Esophagus muscularis mucosa (tissue), 4 donors: ENCODE data around the gene GPRIN1. TPM values are rescaled to one million over a fixed set of nuclear protein-coding genes. Genes with fewer than 3 reads are reported as not detected.

ENCODE experiments used
- DNase-seq: peaks from one replicate; pipeline ENCODE4 v3.0.0-alpha.2; 2017; ENCODE audit errors: extremely low spot score
- H3K27ac ChIP-seq, 4 donors: fragments of 200-600 bp; sonication (generic); replicated peaks in 1 of 4; 1 replicate in 3 of 4; 2 replicates in 1 of 4; pipeline ENCODE4 v1.5.1; 2016 to 2019; ENCODE audit warnings: mild to moderate bottlenecking in 1 of 4
- H3K27me3 ChIP-seq, 4 donors: fragments of 200-600 bp; sonication (generic); one replicate each; pipeline versions ENCODE4 v1.5.1 to v1.6.0; 2016 to 2019
- H3K36me3 ChIP-seq, 4 donors: fragments of 200-600 bp; sonication (generic); one replicate each; pipeline ENCODE4 v1.5.1; 2016 to 2019
- H3K4me1 ChIP-seq, 4 donors: fragments of 200-600 bp; sonication (generic); one replicate each; pipeline ENCODE4 v1.5.1; 2016 to 2019
- H3K4me3 ChIP-seq, 4 donors: fragments of 200-600 bp; sonication (generic); 1 replicate in 2 of 4; 2 replicates in 2 of 4; pipeline ENCODE4 v1.5.1; 2016 to 2019; ENCODE audit warnings: mild to moderate bottlenecking in 4 of 4, moderate library complexity in 1 of 4
- H3K9me3 ChIP-seq, 4 donors: fragments of 200-600 bp; sonication (generic); 1 replicate in 3 of 4; 2 replicates in 1 of 4; pipeline ENCODE4 v1.5.1; 2016 to 2019
- CTCF ChIP-seq, 3 experiments: fragments of 200-600 bp in 2 of 3; fragments of 450-650 bp in 1 of 3; sonication (generic) in 2 of 3; IDR thresholded peaks; one replicate each; pipeline ENCODE4 v1.5.1; 2017 to 2019; ENCODE audit warnings: antibody characterized with exemption in 3 of 3, mild to moderate bottlenecking in 2 of 3, moderate library complexity in 1 of 3
- EP300 ChIP-seq: sonication (generic); formaldehyde crosslinking; IDR thresholded peaks from one replicate; pipeline ENCODE4 v1.6.1; 2017; ENCODE audit warnings: antibody characterized with exemption
- POLR2A ChIP-seq: fragments of 450-650 bp; IDR thresholded peaks from one replicate; pipeline ENCODE4 v1.6.1; 2017; ENCODE audit warnings: antibody characterized with exemption, moderate library complexity, mild to moderate bottlenecking, low read depth
- POLR2AphosphoS5 ChIP-seq, 2 donors: sonication (generic); formaldehyde crosslinking; IDR thresholded peaks; one replicate each; pipeline ENCODE4 v1.6.1; 2017; ENCODE audit warnings: antibody characterized with exemption in 2 of 2
- WGBS: methylation state at CpG from one replicate; pipeline ENCODE4 v1.1.5; 2018; 5-methylcytosine and 5-hydroxymethylcytosine counted together
- intact Hi-C: fragments of 100-400 bp; cut with DNase I; formaldehyde crosslinking; loops from one replicate; pipeline ENCODE4 v1.15.1; 2023
- total RNA-seq, 4 donors: library from RNA; depleted of rRNA; stranded (reverse); fragments of >200 nt; gene quantifications; one replicate each; pipeline versions ENCODE4 v1.1.0 to v1.2.1, GENCODE V29; 2016

GPRIN1 gene
- total RNA-seq, 4 donors from 2014 or later = 0.42 to 1.0 (median 0.95) TPM

GRCh38 chr5:176632745-176633144 lies 22.8 kb upstream of the GPRIN1 start:
- Histone ChIP-seq H3K27ac (no peak overlapping the region), H3K36me3 (no peaks in the 10 kb centered on the region), H3K27me3 (peaks cover 0 to 60% (median 28%) of the 10 kb centered on the region in 4 donors), H3K4me3 (no peak overlapping the region), H3K4me1 (peaks cover 12 to 21% (median 19%) of the 10 kb centered on the region in 4 donors), H3K9me3 (peaks cover 0 to 2% (median 0%) of the 10 kb centered on the region in 4 donors)
- intact Hi-C loops = no loop called here
- DNase-seq = no peak
- WGBS = 75% methylated on average over 1 of the region's 2 CpGs
- TF ChIP-seq EP300 = no peak

- intact Hi-C loops = no loop called here
- H3K4me3 ChIP-seq = no peak overlapping the region
- 81% methylated on average over 7 of the region's 7 CpGs for WGBS
- no peak for TF ChIP-seq EP300
- no peak for TF ChIP-seq CTCF (IDR thresholded peaks at IDR 0.05)
- TF ChIP-seq POLR2A = no peak
- no peak for TF ChIP-seq POLR2AphosphoS5 (IDR thresholded peaks at IDR 0.05)
- peaks cover 0 to 72% (median 37%) of the 10 kb centered on the region in 4 donors for H3K27me3 ChIP-seq
- no peak for DNase-seq
- H3K4me1 ChIP-seq = peaks cover 12 to 21% (median 19%) of the 10 kb centered on the region in 4 donors
- no peak overlapping the region for H3K27ac ChIP-seq
- H3K9me3 ChIP-seq = peaks cover 0 to 2% (median 0%) of the 10 kb centered on the region in 4 donors
- no peaks in the 10 kb centered on the region for H3K36me3 ChIP-seq
These were observed 21.6 kb upstream of the GPRIN1 start for GRCh38 chr5:176631383-176632200.

GRCh38 chr5:176630681-176631222 lies 20.8 kb upstream of the GPRIN1 start:
- 17% methylated on average over 20 of the region's 20 CpGs for WGBS
- no peak for DNase-seq
- Histone ChIP-seq H3K27me3 (peaks cover 0 to 80% (median 38%) of the 10 kb centered on the region in 4 donors), H3K4me1 (peaks cover 12 to 21% (median 19%) of the 10 kb centered on the region in 4 donors), H3K27ac (no peak overlapping the region), H3K9me3 (peaks cover 0 to 2% (median 0%) of the 10 kb centered on the region in 4 donors), H3K36me3 (no peaks in the 10 kb centered on the region), H3K4me3 (peak overlapping the region; percentile 41 to 45 (median 42))
- intact Hi-C loops = no loop called here
- TF ChIP-seq POLR2AphosphoS5 (IDR thresholded peaks at IDR 0.05) = no peak
- no peak for TF ChIP-seq EP300
- TF ChIP-seq CTCF (IDR thresholded peaks at IDR 0.05) = no peak
- TF ChIP-seq POLR2A = no peak

GRCh38 chr5:176629853-176630680 lies 20.1 kb upstream of the GPRIN1 start, which contains the start of the genes EIF4E1B and SNCB:
Gene EIF4E1B, plus strand, starts transcription at chr5:176630675. Its CDS starts 12,113 bp downstream, at chr5:176642788.
Gene SNCB, minus strand, starts transcription at chr5:176630534. Its CDS starts 880 bp downstream, at chr5:176629654.
- DNase-seq = no peak
- Histone ChIP-seq H3K27me3 (peaks cover 0 to 87% (median 38%) of the 10 kb centered on the region in 4 donors), H3K9me3 (no peaks in the 10 kb centered on the region), H3K4me3 (peak within 1 kb of the TSS; percentile 41 to 45 (median 42)), H3K4me1 (peaks cover 12 to 21% (median 19%) of the 10 kb centered on the region in 4 donors), H3K36me3 (no peaks in the 10 kb centered on the region), H3K27ac (no peak within 1 kb of the TSS)
- no peak for TF ChIP-seq CTCF (IDR thresholded peaks at IDR 0.05)
- TF ChIP-seq POLR2A = no peak
- no peak for TF ChIP-seq POLR2AphosphoS5 (IDR thresholded peaks at IDR 0.05)
- TF ChIP-seq EP300 = no peak
- 1% methylated on average over 19 of the region's 94 CpGs for WGBS
- intact Hi-C loops = no loop called here
